Tibial nerve (tissue), 3 donors: ENCODE measurements around the gene APBA1.
"Not testable (repeated sequence)": the region's sequence is repeated elsewhere in the genome, so short reads cannot be mapped to it uniquely, and the experiment has no call there.

Experiments
- POLR2A ChIP-seq, 2 donors: fragments of 450-650 bp; IDR thresholded peaks; one replicate each; pipeline ENCODE4 v1.6.1; 2017; ENCODE audit warnings: antibody characterized with exemption in 2 of 2, mild to moderate bottlenecking in 2 of 2, moderate library complexity in 2 of 2
- TF ChIP-seq, protein P1 (sequence below), 5 experiments: fragments of 200-600 bp in 3 of 5; fragments of 450-650 bp in 2 of 5; sonication (generic) in 3 of 5; IDR thresholded peaks; one replicate each; pipeline ENCODE4 v1.5.1; 2016 to 2019; ENCODE audit warnings: antibody characterized with exemption in 5 of 5, mild to moderate bottlenecking in 3 of 5, moderate library complexity in 2 of 5

DNA sequence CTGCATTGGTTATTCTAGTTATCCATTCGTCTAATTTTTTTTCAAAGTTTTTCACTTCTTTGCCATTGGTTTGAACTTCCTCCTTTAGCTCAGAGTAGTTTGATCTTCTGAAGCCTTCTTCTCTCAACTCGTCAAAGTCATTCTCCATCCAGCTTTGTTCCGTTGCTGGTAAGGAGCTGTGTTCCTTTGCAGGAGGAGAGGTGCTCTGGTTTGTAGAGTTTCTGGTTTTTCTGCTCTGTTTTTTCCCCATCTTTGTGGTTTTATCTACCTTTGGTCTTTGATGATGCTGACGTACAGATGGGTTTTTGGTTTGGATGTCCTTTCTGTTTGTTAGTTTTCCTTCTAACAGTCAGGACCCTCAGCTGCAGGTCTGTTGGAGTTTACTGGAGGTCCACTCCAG, 232.5 kb downstream of the APBA1 start:
- TF ChIP-seq, protein P1, sequence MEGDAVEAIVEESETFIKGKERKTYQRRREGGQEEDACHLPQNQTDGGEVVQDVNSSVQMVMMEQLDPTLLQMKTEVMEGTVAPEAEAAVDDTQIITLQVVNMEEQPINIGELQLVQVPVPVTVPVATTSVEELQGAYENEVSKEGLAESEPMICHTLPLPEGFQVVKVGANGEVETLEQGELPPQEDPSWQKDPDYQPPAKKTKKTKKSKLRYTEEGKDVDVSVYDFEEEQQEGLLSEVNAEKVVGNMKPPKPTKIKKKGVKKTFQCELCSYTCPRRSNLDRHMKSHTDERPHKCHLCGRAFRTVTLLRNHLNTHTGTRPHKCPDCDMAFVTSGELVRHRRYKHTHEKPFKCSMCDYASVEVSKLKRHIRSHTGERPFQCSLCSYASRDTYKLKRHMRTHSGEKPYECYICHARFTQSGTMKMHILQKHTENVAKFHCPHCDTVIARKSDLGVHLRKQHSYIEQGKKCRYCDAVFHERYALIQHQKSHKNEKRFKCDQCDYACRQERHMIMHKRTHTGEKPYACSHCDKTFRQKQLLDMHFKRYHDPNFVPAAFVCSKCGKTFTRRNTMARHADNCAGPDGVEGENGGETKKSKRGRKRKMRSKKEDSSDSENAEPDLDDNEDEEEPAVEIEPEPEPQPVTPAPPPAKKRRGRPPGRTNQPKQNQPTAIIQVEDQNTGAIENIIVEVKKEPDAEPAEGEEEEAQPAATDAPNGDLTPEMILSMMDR (IDR thresholded peaks at IDR 0.05): not testable (repeated sequence)
- TF ChIP-seq POLR2A (IDR thresholded peaks at IDR 0.05): not testable (repeated sequence)
